ENCODE data around the gene SUMO3. TPM values are rescaled to one million over a fixed set of nuclear protein-coding genes. Genes with fewer than 3 reads are reported as not detected.

The SUMO3 gene
- total RNA-seq, 1 experiment from 2014 or later = 81.7 TPM

- no peaks in the 10 kb centered on the region for H3K36me3 Mint-ChIP-seq
- DNase-seq (ENCODE audit: low spot score) (no peak), ATAC-seq (no peak)
- no peak overlapping the region for H3K4me3 Mint-ChIP-seq
- POLR2A ChIA-PET = no interaction called here
- CTCF ChIA-PET = no interaction called here
- H3K27me3 Mint-ChIP-seq (ENCODE audit: low read depth) = no peaks in the 10 kb centered on the region
- no peak overlapping the region for H3K27ac Mint-ChIP-seq
- no peak for TF ChIP-seq SMAD4 (CRISPR knock-in tag; IDR thresholded peaks at IDR 0.05)
- TF ChIP-seq USF1 (CRISPR knock-in tag; IDR thresholded peaks at IDR 0.05) = no peak
- no peak for TF ChIP-seq ZSCAN18 (CRISPR knock-in tag; IDR thresholded peaks at IDR 0.05)
- TF ChIP-seq PREB (CRISPR knock-in tag; IDR thresholded peaks at IDR 0.05; ENCODE audit: borderline replicate concordance) = no peak
- TF ChIP-seq ZNF512 (CRISPR knock-in tag; IDR thresholded peaks at IDR 0.05; ENCODE audit: borderline replicate concordance) = no peak
- TF ChIP-seq PRRX2 (CRISPR knock-in tag; IDR thresholded peaks at IDR 0.05) = no peak
- no peak for TF ChIP-seq FOXP1 (CRISPR knock-in tag; IDR thresholded peaks at IDR 0.05; ENCODE audit: borderline replicate concordance)
- TF ChIP-seq E2F5 (CRISPR knock-in tag; IDR thresholded peaks at IDR 0.05) = no peak
- TF ChIP-seq CTCF (IDR thresholded peaks at IDR 0.05) = no peak
- TF ChIP-seq FOXP4 (CRISPR knock-in tag; IDR thresholded peaks at IDR 0.05) = no peak
- no peak for TF ChIP-seq E2F4 (CRISPR knock-in tag; IDR thresholded peaks at IDR 0.05; ENCODE audit: borderline replicate concordance, low read depth)
- TF ChIP-seq GABPB1 (CRISPR knock-in tag; IDR thresholded peaks at IDR 0.05) = no peak
- TF ChIP-seq TEAD4 (CRISPR knock-in tag; IDR thresholded peaks at IDR 0.05) = no peak
- no peak for TF ChIP-seq ZBTB21 (CRISPR knock-in tag; IDR thresholded peaks at IDR 0.05; ENCODE audit: borderline replicate concordance)
- no peak for TF ChIP-seq STAT6 (CRISPR knock-in tag; conservative IDR thresholded peaks at IDR 0.05; ENCODE audit: low read depth)
- TF ChIP-seq TP53 (CRISPR knock-in tag; IDR thresholded peaks at IDR 0.05) = no peak
- no peak for TF ChIP-seq ELF4 (CRISPR knock-in tag; IDR thresholded peaks at IDR 0.05; ENCODE audit: low read depth)
- TF ChIP-seq ERG (CRISPR knock-in tag; IDR thresholded peaks at IDR 0.05) = no peak
- TF ChIP-seq ZNF263 (CRISPR knock-in tag; IDR thresholded peaks at IDR 0.05; ENCODE audit: low read depth) = no peak
- no peak for TF ChIP-seq ZMAT4 (CRISPR knock-in tag; IDR thresholded peaks at IDR 0.05)
- no peaks in the 10 kb centered on the region for H3K9me3 Mint-ChIP-seq
- peaks cover 13% of the 10 kb centered on the region for H3K4me1 Mint-ChIP-seq
These were observed 24.2 kb upstream of the SUMO3 start for GRCh38 chr21:44842087-44842486.
